Dedifferentiated amniotic fluid mesenchymal stem cell (primary cell): ENCODE data around the gene GPR55.
"Not testable (repeated sequence)": the region's sequence is repeated elsewhere in the genome, so short reads cannot be mapped to it uniquely, and the experiment has no call there.

Experiments
- DNase-seq: peaks from one replicate; pipeline ENCODE4 v3.0.0-alpha.2; 2016; ENCODE audit errors: extremely low spot score

GPR55 gene

DNA sequence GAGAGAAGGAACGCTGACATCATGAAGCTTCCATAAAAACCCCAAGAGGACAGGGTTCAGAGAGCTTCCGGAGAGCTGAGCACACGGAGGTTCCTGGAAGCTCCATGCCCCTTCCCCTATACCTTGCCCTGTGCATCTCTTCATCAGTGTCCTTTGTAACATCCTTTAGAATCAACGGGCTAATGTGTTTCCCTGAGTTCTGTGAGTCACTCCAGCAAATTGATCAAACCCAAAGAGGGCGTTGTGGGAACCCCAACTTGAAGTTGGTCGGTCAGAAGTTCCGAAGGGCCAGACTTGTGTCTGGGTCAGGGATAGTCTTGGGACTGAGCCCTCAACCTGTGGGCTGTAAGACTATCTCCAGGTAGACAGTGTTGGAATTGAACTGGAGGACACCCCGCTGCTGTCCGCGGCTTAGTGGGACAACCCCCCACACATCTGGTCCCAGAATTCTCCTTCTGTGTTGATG, 25.9 kb upstream of the GPR55 start:
- DNase-seq, result no peak

GRCh38 chr2:230949966-230950873, 25.2 kb upstream of the GPR55 start:
- DNase-seq, result no peak

GRCh38 chr2:230947908-230948365, 22.9 kb upstream of the GPR55 start:
- DNase-seq, result no peak

GRCh38 chr2:230947235-230947576, 22.2 kb upstream of the GPR55 start:
- no peak for DNase-seq

- DNase-seq, result no peak
Observed at GRCh38 chr2:230946429-230947234, 21.6 kb upstream of the GPR55 start.

DNA sequence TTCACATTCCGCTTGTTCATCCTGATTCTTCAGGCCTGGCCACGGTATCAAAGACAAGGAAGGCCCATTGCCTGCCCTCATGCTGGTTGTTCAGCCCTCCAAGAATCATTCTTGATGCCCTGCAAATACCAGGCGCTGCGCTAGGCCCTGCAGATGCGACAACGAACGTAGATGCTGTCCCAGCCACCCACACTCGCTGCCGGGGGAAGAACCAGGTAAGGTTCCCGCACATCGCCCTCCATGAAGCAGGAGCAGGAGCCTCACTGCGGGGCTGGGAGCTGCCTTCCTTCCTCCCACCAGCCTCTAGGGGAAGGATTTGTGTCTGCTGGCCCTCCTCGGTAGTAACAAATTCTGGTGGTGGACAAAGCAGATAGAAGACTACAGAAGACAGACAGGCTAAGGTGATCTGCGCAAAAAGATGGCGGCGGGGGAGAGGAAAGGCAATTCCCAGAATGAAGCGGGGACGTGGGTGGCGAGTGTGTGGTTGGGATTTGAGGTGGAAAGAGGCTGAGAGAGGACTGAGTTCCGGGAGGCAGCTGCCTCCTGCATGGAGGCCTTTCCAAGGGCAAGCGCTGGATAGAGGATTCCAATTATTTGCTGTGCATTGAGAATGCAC, 19.8 kb upstream of the GPR55 start:
- DNase-seq, result no peak

- no peak for DNase-seq
Observed at GRCh38 chr2:230944123-230944653, 19.1 kb upstream of the GPR55 start.

GRCh38 chr2:230942920-230943896, 18.2 kb upstream of the GPR55 start:
- no peak for DNase-seq

DNA sequence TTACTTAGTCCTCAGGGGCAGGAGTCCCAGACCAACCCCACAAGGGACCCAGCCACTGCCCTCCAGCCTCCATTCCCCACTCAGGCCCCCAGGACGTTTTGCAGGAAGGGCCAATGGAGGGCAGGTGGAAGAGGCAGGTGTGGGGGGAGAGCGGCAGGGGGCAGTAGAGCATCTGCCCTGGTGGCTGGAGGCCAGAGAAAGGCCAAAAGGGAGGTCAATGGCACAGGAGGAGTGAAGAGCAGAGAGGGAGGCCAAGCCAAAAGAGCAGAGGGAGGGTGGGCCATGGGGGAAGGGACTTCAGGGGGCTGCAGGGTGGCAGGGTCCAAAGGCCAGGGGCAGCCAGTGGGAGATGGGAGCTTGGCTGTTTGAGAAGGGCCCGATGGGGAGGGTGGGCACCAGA, 17.3 kb upstream of the GPR55 start:
- DNase-seq, result no peak

- DNase-seq, result no peak
Observed at GRCh38 chr2:230941202-230942180, 16.4 kb upstream of the GPR55 start.

DNA sequence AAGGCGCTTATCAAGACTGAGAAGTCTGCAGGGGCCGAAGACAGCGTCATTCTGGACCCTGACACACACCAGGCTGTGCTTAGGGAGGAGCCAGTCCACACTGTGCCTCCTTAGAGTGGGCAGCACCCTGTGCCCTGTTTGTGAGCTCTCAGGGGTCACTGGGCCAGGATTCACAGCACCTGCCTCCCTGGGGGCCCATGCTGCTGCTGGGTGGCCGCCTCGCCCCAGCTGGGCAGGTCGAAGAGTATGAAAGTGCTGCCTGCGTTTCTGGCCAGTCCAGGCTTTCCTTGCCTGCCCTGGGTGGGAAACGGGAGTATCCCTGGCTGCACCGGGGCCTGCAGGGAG, 15.4 kb upstream of the GPR55 start:
- DNase-seq, result no peak

GRCh38 chr2:230939691-230940470, 14.8 kb upstream of the GPR55 start:
- no peak for DNase-seq

- no peak for DNase-seq
Observed at GRCh38 chr2:230939066-230939591, 14.1 kb upstream of the GPR55 start.

GRCh38 chr2:230938516-230939065, 13.5 kb upstream of the GPR55 start:
- DNase-seq, result no peak

DNA sequence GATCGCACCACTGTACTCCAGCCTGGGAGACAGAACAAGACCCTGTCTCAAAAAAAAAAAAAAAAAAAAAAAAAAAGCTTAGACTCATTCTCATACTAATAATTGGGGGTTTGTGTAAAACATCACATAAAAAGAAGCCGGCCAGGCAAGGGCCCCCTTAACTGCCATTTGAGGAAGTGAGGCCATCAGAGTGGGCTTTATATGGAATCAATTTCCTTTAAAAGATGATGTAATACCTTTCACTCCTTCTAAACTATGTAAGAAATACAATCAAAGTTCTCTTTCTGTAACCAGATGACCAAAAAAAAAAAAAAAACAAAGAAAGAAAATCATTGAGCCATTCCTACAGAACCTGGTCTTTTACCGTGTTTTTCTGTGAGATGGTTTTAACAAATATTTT, 13.1 kb upstream of the GPR55 start:
- no peak for DNase-seq

- no peak for DNase-seq
Observed at GRCh38 chr2:230937362-230937761, 12.3 kb upstream of the GPR55 start.

DNA sequence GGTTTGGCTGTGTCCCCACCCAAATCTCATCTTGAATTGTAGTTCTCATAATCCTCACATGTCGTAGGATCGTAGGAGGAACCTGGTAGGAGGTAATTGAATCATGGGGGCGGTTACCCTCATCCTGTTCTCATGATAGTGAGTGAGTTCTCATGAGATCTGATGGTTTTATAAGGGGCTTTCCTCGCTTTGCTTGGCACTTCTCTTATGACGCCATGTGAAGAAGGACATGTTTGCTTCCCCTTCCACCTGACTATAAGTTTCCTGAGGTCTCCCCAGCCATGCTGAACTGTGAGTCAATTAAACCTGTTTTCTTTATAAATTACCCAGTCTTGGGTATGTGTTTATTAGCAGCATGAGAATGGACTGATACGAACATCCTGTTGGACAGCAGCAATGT, 11.2 kb upstream of the GPR55 start:
- DNase-seq, result not testable (repeated sequence)

DNA sequence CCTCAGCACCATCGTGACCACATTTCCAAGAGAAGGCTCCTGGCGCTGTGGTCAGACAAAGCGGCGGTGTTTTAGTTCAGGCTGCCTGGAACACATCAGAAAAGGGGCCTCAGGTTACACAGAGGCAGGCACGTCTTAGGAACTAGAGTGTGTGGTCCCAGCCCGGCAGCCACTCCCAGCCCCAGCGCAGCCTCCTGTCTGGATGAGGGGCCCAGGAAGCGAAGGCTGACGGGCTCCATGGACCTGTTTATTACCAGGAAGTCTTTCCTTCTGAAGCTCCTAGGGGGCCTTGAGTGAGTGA, 10.0 kb upstream of the GPR55 start:
- no peak for DNase-seq
